NCI-H128 (cell line): ENCODE results near the gene CD28.

Experiments
- DNase-seq: peaks from one replicate; lab custom pipeline; 2025; ENCODE audit not compliant: unreplicated experiment; lab: John Stamatoyannopoulos, UW

CD28 gene

GRCh38 chr2:203713381-203713780 is 6.9 kb downstream of the CD28 start:
- DNase-seq = no peak

- no peak for DNase-seq
Measured at GRCh38 chr2:203714112-203714511, 7.7 kb downstream of the CD28 start.

- no peak for DNase-seq
Measured at GRCh38 chr2:203715744-203716143, 9.3 kb downstream of the CD28 start.

- no peak for DNase-seq
Measured at GRCh38 chr2:203718087-203718486, 11.6 kb downstream of the CD28 start.

- DNase-seq = no peak
Measured at GRCh38 chr2:203719456-203720410, 13.3 kb downstream of the CD28 start.

GRCh38 chr2:203720915-203721672 is 14.7 kb downstream of the CD28 start:
- DNase-seq = no peak

GRCh38 chr2:203721781-203722300 is 15.4 kb downstream of the CD28 start:
- DNase-seq = no peak

- DNase-seq = no peak
Measured at GRCh38 chr2:203722411-203722810, 16.0 kb downstream of the CD28 start.

GRCh38 chr2:203728321-203728720 is 21.9 kb downstream of the CD28 start:
- no peak for DNase-seq

GRCh38 chr2:203730076-203730729 is 23.8 kb downstream of the CD28 start:
- DNase-seq = no peak

GRCh38 chr2:203730883-203731282 is 24.4 kb downstream of the CD28 start:
- DNase-seq = no peak

GRCh38 chr2:203732092-203732952 is 25.9 kb downstream of the CD28 start:
- DNase-seq = no peak

- DNase-seq = no peak
Measured at GRCh38 chr2:203732953-203733510, 26.6 kb downstream of the CD28 start.

GRCh38 chr2:203733684-203734083 is 27.2 kb downstream of the CD28 start:
- no peak for DNase-seq

- DNase-seq = no peak
Measured at GRCh38 chr2:203734276-203734983, 28.0 kb downstream of the CD28 start.

- DNase-seq = no peak
Measured at GRCh38 chr2:203737360-203737759, 30.9 kb downstream of the CD28 start.

GRCh38 chr2:203739351-203739750 is 32.9 kb downstream of the CD28 start:
- DNase-seq = no peak

- DNase-seq = no peak
Measured at GRCh38 chr2:203740871-203741281, 34.4 kb downstream of the CD28 start.

- DNase-seq = no peak
Measured at GRCh38 chr2:203741566-203741965, 35.1 kb downstream of the CD28 start.
